Glomerular visceral epithelial cell (primary cell): Measurements from ENCODE around the gene NPLOC4.

Source experiments
- DNase-seq: peaks from one replicate; pipeline ENCODE4 v3.0.0-alpha.2; 2016; ENCODE audit errors: extremely low spot score

NPLOC4 gene

GRCh38 chr17:81508639-81509206 is 128.2 kb downstream of the NPLOC4 start:
- peak; percentile 68 for DNase-seq
